ENCODE data around the gene FIGLA. TPM values are rescaled to one million over a fixed set of nuclear protein-coding genes. Genes with fewer than 3 reads are reported as not detected.

Gene FIGLA
- total and polyA plus RNA-seq, 8 donors = not detected

GRCh38 chr2:70753902-70754301 lies 36.5 kb downstream of the FIGLA start:
- Histone ChIP-seq H3K27me3 (peaks cover 0 to 77% of the 10 kb centered on the region in 2 donors), H3K4me1 (no peaks in the 10 kb centered on the region), H3K4me3 (no peak overlapping the region), H3K27ac (no peak overlapping the region), H3K9me3 (no peaks in the 10 kb centered on the region), H3K36me3 (no peaks in the 10 kb centered on the region)
- intact Hi-C loops (cut with DNase I) = no loop called here
- TF ChIP-seq, protein P1, sequence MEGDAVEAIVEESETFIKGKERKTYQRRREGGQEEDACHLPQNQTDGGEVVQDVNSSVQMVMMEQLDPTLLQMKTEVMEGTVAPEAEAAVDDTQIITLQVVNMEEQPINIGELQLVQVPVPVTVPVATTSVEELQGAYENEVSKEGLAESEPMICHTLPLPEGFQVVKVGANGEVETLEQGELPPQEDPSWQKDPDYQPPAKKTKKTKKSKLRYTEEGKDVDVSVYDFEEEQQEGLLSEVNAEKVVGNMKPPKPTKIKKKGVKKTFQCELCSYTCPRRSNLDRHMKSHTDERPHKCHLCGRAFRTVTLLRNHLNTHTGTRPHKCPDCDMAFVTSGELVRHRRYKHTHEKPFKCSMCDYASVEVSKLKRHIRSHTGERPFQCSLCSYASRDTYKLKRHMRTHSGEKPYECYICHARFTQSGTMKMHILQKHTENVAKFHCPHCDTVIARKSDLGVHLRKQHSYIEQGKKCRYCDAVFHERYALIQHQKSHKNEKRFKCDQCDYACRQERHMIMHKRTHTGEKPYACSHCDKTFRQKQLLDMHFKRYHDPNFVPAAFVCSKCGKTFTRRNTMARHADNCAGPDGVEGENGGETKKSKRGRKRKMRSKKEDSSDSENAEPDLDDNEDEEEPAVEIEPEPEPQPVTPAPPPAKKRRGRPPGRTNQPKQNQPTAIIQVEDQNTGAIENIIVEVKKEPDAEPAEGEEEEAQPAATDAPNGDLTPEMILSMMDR (IDR thresholded peaks at IDR 0.05) = no peak
- peak; percentile 70 for ATAC-seq
- no peak for DNase-seq

DNA sequence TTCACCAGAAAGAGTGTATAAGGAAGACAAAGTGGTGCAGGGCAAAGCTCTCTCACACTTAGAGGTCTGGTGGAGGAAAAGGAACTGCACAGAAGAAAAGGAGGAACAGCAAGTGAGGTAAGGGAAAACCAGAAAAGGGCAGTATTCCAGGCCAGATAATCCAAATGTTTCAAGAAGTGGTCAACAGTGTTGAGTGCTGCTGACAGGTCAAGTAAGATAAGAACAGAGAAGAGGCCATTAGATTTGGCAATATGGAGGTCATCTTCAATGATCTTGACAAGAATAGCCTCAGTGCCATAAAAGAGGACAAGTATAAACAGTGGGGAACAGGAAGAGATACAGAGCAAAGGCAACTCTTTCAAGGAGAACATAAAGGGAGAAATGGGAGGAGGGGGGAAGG lies 37.4 kb downstream of the FIGLA start:
- ATAC-seq (no peak), DNase-seq (no peak)
- intact Hi-C loops (cut with DNase I) = no loop called here
- H3K4me3 ChIP-seq = no peak overlapping the region
- no peaks in the 10 kb centered on the region for H3K4me1 ChIP-seq
- H3K9me3 ChIP-seq = no peaks in the 10 kb centered on the region
- H3K36me3 ChIP-seq = no peaks in the 10 kb centered on the region
- H3K27ac ChIP-seq = no peak overlapping the region
- TF ChIP-seq, protein P1 (IDR thresholded peaks at IDR 0.05) = no peak
- peaks cover 0 to 77% of the 10 kb centered on the region in 2 donors for H3K27me3 ChIP-seq

GRCh38 chr2:70752396-70752795 lies 38.0 kb downstream of the FIGLA start:
- Histone ChIP-seq H3K36me3 (no peaks in the 10 kb centered on the region), H3K4me1 (no peaks in the 10 kb centered on the region), H3K27me3 (peaks cover 0 to 77% of the 10 kb centered on the region in 2 donors), H3K9me3 (no peaks in the 10 kb centered on the region), H3K27ac (no peak overlapping the region), H3K4me3 (no peak overlapping the region)
- TF ChIP-seq, protein P1 (IDR thresholded peaks at IDR 0.05) = no peak
- no peak for ATAC-seq
- intact Hi-C loops (cut with DNase I) = no loop called here
- DNase-seq = peak in 2 of 4 donors; percentile 18 to 51

GRCh38 chr2:70751881-70752280 lies 38.6 kb downstream of the FIGLA start:
- intact Hi-C loops (cut with DNase I) = no loop called here
- Histone ChIP-seq H3K36me3 (no peaks in the 10 kb centered on the region), H3K4me1 (no peaks in the 10 kb centered on the region), H3K9me3 (no peaks in the 10 kb centered on the region), H3K27ac (no peak overlapping the region), H3K27me3 (peaks cover 0 to 75% of the 10 kb centered on the region in 2 donors), H3K4me3 (no peak overlapping the region)
- TF ChIP-seq, protein P1 (IDR thresholded peaks at IDR 0.05) = no peak
- ATAC-seq (no peak), DNase-seq (peak in 2 of 4 donors; percentile 37 to 41)

GRCh38 chr2:70750320-70750719 lies 40.1 kb downstream of the FIGLA start:
- intact Hi-C loops (cut with DNase I) = no loop called here
- TF ChIP-seq, protein P1 (IDR thresholded peaks at IDR 0.05) = no peak
- Histone ChIP-seq H3K27me3 (peaks cover 0 to 61% of the 10 kb centered on the region in 2 donors), H3K36me3 (no peaks in the 10 kb centered on the region), H3K4me3 (no peak overlapping the region), H3K27ac (no peak overlapping the region), H3K9me3 (no peaks in the 10 kb centered on the region), H3K4me1 (no peaks in the 10 kb centered on the region)
- DNase-seq (no peak), ATAC-seq (no peak)
